Astrocyte of the spinal cord (primary cell): ENCODE results near the gene TOB1.

Experiments
- DNase-seq: peaks from one replicate; pipeline ENCODE4 v3.0.0; 2011; ENCODE audit warnings: low read depth, low spot score
- H3K4me3 ChIP-seq: 2 replicates; pipeline ENCODE4 v1.5.1; 2011; ENCODE audit warnings: low read depth, mild to moderate bottlenecking, low read length, moderate library complexity
- in situ Hi-C: cut with HindIII; loops from 2 replicates; pipeline ENCODE4 v1.10.0; 2017; ENCODE audit warnings: low sequenced_read_pairs
- TF ChIP-seq, protein P1 (sequence below): IDR thresholded peaks from 2 replicates; pipeline ENCODE4 v1.5.1; 2012; ENCODE audit warnings: low read depth, mild to moderate bottlenecking, low read length, inconsistent platforms

Gene TOB1

DNA sequence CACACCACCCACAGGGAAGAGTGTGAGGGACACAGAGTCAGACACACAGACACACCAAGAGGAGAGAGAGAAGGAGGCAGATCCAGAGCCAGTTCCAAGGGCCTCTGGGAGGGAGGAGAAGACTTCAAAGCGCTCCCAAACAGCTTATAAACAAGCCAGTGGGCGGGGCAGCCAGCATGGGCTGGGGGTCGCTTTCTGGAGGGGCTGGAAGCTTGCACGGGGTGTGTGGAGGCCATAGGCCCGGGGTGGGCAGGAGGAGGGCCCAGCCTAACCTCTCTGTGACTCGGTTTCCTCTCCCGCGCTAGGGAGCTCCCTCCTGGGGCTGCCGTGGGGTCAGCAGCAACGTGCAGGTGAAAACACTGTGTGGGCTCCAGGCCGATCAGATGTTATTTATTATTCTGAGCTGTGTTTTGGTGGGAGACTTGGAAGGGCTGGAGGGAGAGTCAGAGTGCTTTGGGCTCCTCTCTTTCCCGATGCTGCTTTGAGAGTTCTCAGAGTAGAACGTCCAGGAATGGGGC, 33.2 kb downstream of the TOB1 start:
- TF ChIP-seq, protein P1, sequence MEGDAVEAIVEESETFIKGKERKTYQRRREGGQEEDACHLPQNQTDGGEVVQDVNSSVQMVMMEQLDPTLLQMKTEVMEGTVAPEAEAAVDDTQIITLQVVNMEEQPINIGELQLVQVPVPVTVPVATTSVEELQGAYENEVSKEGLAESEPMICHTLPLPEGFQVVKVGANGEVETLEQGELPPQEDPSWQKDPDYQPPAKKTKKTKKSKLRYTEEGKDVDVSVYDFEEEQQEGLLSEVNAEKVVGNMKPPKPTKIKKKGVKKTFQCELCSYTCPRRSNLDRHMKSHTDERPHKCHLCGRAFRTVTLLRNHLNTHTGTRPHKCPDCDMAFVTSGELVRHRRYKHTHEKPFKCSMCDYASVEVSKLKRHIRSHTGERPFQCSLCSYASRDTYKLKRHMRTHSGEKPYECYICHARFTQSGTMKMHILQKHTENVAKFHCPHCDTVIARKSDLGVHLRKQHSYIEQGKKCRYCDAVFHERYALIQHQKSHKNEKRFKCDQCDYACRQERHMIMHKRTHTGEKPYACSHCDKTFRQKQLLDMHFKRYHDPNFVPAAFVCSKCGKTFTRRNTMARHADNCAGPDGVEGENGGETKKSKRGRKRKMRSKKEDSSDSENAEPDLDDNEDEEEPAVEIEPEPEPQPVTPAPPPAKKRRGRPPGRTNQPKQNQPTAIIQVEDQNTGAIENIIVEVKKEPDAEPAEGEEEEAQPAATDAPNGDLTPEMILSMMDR = no peak
- no peak overlapping the region for H3K4me3 ChIP-seq
- DNase-seq = no peak
- in situ Hi-C loops = no loop called here

DNA sequence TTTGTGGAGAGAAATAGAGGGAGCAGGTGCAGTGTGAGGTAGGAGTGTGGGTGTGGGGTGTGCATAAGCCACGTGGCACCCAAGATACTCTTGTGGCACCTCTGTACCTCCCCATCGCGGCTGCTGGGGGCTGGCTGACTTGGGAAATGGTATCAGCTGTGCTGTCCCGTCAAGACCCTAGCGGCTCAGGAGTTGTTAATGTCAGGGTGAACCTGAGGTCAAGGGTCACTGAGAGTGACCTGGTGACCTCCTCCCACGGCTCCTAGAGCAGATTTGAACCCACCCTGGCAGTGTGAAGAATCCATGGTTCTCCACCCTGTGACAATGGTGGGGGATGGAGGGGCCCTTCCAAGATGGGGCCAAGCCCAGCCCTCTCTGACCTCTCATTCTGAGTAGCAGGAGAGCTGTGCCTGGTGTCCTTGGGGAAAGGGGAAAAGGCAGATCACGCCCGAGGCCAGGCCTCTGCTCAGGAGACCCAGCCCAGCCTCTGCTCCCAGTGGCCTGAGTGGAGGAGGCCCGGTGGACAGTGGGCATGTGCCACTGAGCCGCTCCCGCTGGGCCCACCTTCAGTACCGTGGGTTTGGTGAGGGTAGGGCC, 33.8 kb downstream of the TOB1 start:
- in situ Hi-C loops = no loop called here
- no peak overlapping the region for H3K4me3 ChIP-seq
- TF ChIP-seq, protein P1 = no peak
- DNase-seq = no peak

DNA sequence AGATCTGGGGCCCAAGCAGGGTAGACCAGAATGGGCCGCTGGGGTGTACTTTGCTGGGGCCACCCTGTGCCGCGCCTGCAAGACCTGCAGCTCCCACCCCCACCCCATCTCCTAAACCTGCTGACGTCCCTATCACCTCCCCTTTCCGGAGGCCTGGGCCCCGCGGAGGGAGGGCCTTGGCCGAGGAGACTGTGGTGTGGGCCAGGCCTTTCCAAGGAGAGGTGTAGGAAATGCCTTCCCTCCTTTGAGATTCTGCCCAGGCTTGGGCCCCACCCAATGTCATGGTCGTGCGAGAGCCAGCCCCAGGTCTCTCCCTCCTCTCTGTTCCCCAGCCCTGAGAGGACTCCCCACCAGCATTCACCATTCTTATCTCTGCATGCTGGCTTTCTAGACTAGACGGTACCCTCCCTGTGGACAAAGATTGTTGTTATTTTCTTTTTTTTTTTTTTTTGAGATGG, 34.7 kb downstream of the TOB1 start:
- DNase-seq = no peak
- in situ Hi-C loops = no loop called here
- TF ChIP-seq, protein P1 = no peak
- H3K4me3 ChIP-seq = no peak overlapping the region

DNA sequence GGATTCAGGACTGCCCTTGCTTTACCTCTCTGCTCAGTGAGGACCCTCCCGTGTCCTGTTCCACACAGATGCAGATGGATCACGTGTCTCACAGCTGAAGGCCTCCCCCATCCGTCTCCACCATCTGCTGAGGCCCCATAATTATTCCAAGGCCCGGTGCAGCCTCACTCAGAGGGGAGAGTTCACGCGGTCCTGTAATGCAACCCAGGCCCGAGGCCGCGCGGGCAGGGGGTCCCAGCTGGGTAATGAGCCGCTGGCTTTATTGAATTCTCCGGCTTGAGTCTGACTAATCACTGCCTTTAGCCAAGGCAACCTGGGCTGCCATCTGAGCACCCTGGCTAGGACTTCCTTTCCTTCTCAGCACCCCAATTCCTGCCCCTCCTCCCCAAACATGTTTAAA, 35.2 kb downstream of the TOB1 start:
- DNase-seq = peak; percentile 39
- in situ Hi-C loops = no loop called here
- H3K4me3 ChIP-seq = no peak overlapping the region

DNA sequence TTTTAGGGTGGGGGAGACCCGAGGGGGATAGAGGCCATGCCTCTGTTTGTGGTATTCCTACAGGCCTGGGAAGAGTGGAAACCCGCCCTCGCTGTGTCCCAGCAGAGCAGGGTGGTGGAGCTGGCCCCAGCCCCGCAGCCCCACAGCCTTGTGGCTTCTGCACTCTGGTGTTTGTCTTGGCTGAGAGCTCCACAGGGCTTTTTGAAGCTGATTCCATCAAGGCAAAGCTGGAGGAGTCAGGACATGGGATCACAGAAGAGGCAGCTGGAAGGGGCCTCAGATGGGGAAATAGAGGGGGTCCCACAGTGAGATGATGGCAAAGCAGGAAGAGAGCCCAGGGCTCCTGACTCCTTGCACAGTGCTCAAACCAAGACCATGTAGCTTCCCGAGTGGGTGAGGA, 35.8 kb downstream of the TOB1 start:
- TF ChIP-seq, protein P1 = no peak
- H3K4me3 ChIP-seq = no peak overlapping the region
- peak; percentile 34 for DNase-seq
- in situ Hi-C loops = no loop called here

More for the DNA sequence above, 35.2 kb downstream of the TOB1 start:
- TF ChIP-seq, protein P1 = no peak

DNA sequence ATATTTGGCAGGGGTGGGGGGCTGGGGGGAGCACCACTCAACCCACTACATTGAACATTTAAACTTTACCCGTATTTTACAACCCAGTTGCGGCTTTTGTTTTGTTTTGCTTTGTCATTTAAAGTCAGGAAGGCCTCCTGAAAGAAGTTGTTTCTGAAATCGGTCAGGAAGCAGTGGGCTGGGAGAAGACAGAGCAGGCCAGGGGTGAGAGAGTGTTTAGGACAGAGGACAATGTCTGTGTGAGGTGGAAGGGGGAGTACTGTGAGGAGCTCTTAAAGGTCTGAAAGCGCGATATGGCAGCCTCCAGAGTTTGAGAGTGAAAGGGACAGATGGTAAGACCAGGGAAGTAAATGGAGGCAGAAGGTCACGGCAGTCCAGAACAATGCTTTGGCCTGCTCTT, 36.8 kb downstream of the TOB1 start:
- DNase-seq = no peak
- TF ChIP-seq, protein P1 = no peak
- no peak overlapping the region for H3K4me3 ChIP-seq
- in situ Hi-C loops = no loop called here
